ENCODE measurements around the gene HACL1.
"Not testable (repeated sequence)": the region's sequence is repeated elsewhere in the genome, so short reads cannot be mapped to it uniquely, and the experiment has no call there.

Gene HACL1

GRCh38 chr3:15578289-15578867 lies 23.0 kb downstream of the HACL1 start:
- DNase-seq, result peak; percentile 57

DNA sequence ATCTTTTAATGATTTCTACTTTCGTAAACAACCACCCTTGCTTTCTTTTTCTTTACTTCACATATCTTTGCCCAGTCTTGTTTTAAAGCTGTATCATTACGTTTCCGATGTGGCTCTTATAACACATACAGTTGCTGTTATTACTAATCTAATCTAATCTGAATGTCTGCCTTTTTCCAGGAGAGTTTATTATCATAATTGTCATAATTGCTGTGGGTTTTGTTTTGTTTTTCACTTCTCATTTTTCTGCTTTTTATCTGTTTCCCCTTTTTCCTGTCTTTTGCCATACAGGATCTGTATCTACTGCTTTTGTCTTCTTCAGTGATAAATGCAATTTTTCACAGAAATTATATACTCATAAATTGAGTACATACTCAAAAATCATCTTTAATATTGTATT lies 24.9 kb downstream of the HACL1 start:
- DNase-seq, result peak; percentile 54

- DNase-seq, result no peak
Observed at GRCh38 chr3:15575446-15575845, 25.9 kb downstream of the HACL1 start.

GRCh38 chr3:15572138-15572537 lies 29.2 kb downstream of the HACL1 start:
- no peak for DNase-seq

DNA sequence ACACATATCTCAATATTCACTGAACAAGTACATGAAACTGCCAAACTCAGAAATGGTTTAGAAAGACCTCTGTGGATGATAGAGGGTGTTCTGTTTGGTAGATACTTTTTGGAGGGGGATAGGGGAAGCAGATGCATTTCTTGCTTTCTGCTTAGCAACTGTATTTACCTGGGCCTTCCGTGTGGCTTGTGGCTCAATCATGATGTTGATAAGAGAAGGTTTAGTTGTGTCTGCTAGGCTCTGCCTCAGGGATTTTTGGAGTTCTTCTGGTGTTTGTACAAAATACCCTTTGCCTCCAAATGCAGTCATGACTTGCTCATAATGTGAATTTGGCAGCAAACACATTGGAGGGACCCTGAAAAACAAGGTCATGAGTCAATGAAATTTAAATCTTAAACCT lies 38.2 kb downstream of the HACL1 start:
- no peak for DNase-seq

DNA sequence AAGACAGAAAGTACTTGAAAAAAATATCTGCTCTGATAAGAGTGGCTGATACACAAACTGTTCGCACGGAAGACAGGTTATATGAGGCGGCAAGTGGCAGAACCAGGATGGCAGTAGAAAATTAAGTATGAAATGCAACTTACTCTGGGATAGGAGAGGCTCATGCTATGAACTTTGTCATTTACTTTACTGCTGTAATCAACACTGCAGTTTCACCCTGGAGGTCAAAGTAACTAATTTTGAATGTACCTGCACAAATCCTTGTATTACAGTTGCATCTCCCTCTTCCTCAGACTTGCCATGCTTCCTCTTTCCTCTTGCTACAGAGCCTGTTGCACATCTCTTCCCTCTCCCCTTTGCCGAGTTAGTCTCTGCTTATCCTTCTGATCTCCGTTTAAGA lies 38.8 kb downstream of the HACL1 start:
- DNase-seq, result no peak

- no peak for DNase-seq
Observed at GRCh38 chr3:15558581-15558980, 42.8 kb downstream of the HACL1 start.

DNA sequence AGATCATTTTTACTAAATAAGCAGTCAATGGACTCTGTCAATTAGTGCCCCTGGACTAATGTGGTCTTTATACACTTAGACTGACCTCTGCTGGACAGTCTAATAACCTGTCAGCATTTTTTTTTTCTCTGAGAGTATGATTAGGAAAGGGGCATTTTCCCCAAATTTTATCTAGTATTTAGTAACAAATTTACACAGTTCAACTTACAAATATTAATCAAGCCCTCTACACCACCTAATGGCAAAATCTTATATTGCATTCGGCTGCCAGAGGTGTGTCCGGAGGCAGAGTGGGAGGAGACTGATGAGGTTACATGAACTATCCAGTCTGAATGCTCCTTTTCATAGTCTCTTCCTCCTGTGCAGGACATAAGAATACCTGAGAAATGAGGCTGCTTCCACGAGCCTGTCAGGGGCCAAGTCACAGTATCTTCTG lies 43.8 kb downstream of the HACL1 start:
- peak; percentile 88 for DNase-seq

DNA sequence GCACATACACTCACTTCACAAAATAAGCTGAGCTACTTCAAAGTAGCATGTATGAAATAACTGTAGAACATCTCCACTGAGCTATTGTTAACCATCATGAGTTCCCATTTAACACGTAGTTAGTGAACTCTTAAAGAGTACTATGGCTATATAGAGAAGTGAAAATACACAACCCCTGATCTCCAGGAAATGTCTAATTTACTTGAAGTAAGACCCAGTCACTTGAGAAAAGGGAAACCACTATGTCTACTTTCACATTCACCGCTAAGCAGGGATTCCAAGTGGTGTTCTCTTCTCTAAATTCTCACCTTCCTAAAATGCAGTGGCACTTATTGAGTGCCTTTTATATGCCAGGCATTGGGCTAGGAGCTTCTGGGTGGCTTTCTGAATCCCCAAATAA lies 44.9 kb downstream of the HACL1 start:
- peak; percentile 97 for DNase-seq

DNA sequence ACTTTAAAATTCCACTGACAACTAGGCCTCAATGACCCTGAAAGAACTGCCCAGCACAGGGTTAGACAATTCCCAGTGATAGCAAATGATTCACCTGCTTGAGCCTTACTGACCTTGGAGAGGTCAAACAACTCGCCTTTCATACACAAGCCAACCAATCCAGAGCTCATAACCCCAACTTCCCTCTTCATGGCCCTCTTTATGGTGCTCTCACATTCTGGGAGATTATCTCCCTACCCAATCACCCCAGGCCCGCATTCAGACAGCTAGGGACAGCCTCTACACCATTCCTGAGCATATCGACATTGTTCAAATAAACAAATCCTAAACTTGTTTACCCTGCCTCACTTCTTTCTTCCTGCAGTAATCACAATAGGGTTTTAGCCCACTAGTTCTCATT lies 47.6 kb downstream of the HACL1 start:
- no peak for DNase-seq

DNA sequence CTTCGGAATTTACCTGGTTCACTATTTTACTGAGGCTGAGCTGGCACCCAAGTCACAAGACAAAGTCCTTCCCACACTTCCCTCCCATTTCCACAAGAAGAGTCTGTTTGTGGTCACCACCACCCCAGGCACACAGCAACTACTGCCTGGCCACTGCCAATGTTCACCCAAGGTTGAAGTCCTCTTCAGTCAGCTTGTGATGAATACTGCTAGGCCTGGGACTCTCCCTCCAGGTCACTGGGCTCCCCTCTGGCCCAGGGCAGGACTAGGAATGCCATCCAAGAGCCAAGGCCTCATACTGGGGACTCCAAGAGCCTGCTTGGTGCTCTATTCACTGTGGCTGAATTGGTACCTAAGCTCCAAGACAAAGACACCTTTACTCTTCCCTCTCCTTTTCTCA lies 49.5 kb downstream of the HACL1 start:
- no peak for DNase-seq

DNA sequence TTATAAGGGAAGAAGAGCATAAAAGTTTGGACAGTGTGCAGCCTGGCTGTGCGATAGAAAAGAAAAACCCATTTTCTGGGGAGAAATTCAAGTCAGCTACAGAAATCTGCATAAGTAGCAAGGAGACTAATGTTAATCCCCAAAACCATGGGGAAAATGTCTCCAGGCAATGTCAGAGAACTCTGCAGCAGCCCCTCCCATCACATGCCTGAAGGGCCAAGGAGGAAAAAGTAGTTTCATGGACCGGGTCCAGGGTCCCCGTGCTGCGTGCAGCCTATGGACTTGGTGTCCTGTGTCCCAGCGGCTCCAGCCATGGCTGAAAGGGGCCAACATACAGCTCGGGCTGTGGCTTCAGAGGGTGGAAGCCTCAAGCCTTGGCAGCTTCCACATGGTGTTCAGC lies 51.5 kb downstream of the HACL1 start:
- DNase-seq, result no peak

- DNase-seq, result no peak
Observed at GRCh38 chr3:15542614-15543013, 58.8 kb downstream of the HACL1 start.

- no peak for DNase-seq
Observed at GRCh38 chr3:15541371-15541770, 60.0 kb downstream of the HACL1 start.

GRCh38 chr3:15539066-15539465 lies 62.3 kb downstream of the HACL1 start:
- DNase-seq, result no peak

DNA sequence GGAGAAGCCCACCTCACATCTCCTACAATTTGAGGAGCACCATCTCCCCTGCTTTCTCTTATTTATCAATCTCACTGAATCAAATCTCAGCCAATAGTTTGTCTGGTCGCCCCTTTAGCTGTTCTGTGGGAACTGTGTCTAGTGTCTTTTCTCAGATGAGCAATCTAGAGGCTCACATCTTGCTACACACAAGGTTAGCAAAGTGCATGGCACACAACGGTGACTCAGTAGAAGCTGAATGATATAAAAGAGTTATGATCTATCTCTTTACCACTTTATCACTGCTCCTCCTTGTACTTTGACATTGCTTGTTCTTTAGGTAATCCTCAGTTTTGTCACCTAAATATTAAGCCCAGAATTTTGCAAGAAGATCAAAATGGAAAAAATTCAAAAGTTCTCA lies 63.0 kb downstream of the HACL1 start:
- no peak for DNase-seq

DNA sequence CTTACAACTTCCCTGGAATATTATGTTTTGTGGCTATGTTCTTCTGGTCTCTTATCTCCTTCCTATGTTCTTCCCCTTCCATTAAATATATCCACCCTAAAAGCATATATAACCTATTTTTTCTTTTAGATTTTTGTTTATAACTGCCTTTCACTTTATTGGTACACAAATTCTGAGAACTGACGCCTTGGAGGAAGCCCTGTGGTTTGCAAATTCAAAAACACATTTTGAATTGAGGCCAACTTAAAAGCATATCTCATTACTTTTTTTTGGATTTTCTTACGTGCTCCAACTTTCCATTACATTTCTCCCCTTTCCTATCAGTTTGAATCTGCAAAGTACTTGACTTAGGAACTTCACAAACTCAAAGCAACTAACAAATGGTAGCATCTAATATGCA lies 64.5 kb downstream of the HACL1 start:
- DNase-seq, result no peak

DNA sequence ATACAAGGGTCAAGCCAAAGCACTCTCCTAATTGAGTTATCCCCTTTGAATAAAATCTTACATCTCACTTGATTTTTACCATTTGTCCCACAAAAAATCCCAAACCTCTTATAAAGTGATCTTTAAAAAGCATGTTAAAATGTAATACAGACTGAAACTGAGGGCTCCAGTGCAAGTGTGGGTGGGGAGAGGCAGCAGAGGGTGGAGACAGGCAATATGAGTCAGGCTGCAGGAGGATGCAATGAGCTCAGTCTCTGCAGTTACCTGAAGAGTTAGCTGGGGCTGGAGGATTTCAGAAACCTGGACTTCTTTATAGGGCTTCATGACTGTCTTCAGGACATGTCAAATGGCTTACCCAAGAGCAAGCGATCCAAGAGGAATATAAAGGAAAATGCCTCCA lies 65.6 kb downstream of the HACL1 start:
- peak; percentile 64 for DNase-seq

DNA sequence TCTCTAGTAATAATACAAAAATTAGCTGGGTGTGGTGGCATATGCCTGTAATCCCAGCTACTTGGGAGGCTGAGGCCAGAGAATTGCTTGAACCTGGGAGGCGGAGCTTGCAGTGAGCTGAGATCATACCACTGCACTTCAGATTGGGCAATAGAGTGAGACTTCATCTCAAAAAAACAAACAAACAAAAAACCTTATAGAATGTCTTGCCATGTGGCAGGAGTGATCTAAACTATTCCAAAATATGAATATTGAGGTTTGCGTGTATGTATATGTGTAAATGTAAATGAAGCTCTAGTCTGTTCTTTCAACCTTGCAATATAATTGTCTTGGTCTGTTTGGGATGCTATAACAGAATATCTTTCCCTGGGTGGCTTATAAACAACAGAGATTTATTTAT lies 68.8 kb downstream of the HACL1 start:
- not testable (repeated sequence) for DNase-seq

GRCh38 chr3:15531346-15531745 lies 70.0 kb downstream of the HACL1 start:
- no peak for DNase-seq

DNA sequence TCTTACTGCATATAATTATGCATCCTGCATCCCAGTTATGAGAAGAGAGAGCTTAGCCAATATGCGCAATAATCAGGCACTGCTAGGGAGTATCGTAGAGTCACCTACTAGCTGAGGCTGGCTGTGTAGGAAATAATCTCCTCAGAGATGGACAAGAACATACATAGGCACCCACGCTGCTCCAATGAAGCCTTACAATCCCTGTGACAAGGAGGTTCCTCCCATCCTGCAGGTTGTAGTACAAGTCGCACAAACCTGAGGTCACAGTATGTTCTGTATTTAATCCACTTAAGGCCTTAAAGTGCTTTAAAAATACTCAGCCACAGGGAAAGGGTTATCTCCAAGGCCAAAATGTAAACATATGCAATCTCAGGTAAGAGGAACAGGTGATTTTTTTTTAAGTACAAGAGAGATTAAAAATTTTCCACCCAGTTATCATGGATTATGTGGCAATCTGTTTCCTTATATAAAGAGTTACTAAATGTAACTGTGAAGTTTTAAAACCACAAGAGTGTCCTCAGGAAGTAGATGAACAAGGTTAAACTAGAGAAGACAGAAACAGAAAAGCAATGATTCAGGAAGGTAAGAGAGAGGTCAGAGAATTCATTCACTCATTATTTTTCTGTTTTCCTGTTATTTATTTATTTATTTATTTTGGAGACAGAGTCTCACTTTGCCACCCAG lies 72.4 kb downstream of the HACL1 start:
- no peak for DNase-seq

DNA sequence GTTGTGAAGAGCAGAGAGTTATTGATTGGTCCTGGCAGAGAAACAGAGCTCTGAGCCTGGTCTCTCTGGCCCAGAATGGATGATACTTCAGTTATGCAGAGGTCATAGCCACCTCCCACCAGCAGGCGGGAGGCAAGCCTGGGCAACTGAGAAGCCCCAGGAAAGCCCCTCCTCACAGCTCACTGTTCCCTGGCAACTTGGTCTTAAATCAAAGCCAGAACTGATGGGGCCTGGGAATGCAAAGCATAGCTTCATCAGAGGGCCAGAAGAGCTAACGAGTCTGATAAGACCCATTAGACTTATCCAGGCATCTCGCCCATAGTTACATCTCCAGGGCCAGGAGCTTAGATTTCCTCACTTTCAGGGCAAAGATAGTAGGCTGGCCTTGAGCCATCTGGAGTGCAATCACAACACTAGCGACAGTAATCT lies 74.3 kb downstream of the HACL1 start:
- DNase-seq, result no peak

- DNase-seq, result no peak
Observed at GRCh38 chr3:15525790-15526189, 75.6 kb downstream of the HACL1 start.

GRCh38 chr3:15523660-15524417 lies 77.5 kb downstream of the HACL1 start:
- peak; percentile 39 for DNase-seq

All from inflammatory macrophage treated with lipopolysaccharide for 4 hours (primary cell).